HCT116 (cell line): ENCODE results near the gene SGPP2. TPM values are rescaled to one million over a fixed set of nuclear protein-coding genes. Genes with fewer than 3 reads are reported as not detected.

ENCODE experiments used
- ATAC-seq: fragments of 200-7000 bp; cut with Tn5 transposase; 2 replicates; pipeline ENCODE4 v1.9.1; 2020; ENCODE audit warnings: mild to moderate bottlenecking, moderate library complexity
- BruUV-seq: library from RNA; stranded (reverse); fragments of 400-500 nt; replicated peaks from 2 replicates; lab custom pipeline; 2021; lab: Mats Ljungman, UMichigan
- CTCF ChIA-PET: fragments of 300-600 bp; sonication (Branson Sonifier 250); formaldehyde crosslinking; loops from one replicate; lab custom pipeline; 2021; ENCODE audit warnings: antibody characterized with exemption; lab: Charles Lee
- POLR2A ChIA-PET: fragments of 300-600, 350-600 bp; sonication (Branson Sonifier 250); formaldehyde crosslinking; loops from one replicate; lab custom pipeline; 2021; ENCODE audit warnings: antibody characterized with exemption; lab: Charles Lee
- RAD21 ChIA-PET, 2 experiments: fragments of 300-600 bp; sonication (Branson Sonifier 250); formaldehyde crosslinking; loops; one replicate each; lab custom pipeline; 2023; ENCODE audit warnings: low total read pairs in 2 of 2; ENCODE audit not compliant: uncharacterized antibody in 2 of 2, unreplicated experiment in 2 of 2, low non-redundant PET in 1 of 2; lab: Charles Lee
- DNase-seq: peaks from one replicate; pipeline ENCODE4 v3.0.0-alpha.2; 2010; ENCODE audit warnings: low read depth, low spot score
- H2AFZ ChIP-seq: fragments of 200-600 bp; shearing (Covaris generic), sonication (generic); 2 replicates; pipeline ENCODE4 v1.6.1; 2017; ENCODE audit warnings: low read depth, mixed run types, mixed read lengths, antibody characterized with exemption, low read length; ENCODE audit not compliant: poor library complexity, severe bottlenecking
- H3K27ac ChIP-seq: 2 replicates; pipeline ENCODE4 v1.5.1; 2012; ENCODE audit warnings: low read depth, low read length
- H3K27me3 ChIP-seq: fragments of 200-600 bp; sonication (generic); 2 replicates; pipeline ENCODE4 v1.6.1; 2016; ENCODE audit warnings: mixed run types, low read length, mixed read lengths; ENCODE audit not compliant: insufficient read depth
- H3K36me3 ChIP-seq, 2 experiments: fragments of 200-500 bp in 1 of 2; fragments of 200-600 bp in 1 of 2; sonication (Bioruptor generic) in 1 of 2; sonication (generic) in 1 of 2; 2 replicates each; pipeline versions ENCODE4 v1.5.1 to v1.6.1; 2014 to 2016; ENCODE audit warnings: low read length in 2 of 2, inconsistent platforms in 1 of 2, mixed read lengths in 1 of 2, mixed run types in 1 of 2; ENCODE audit not compliant: insufficient read depth in 2 of 2, control insufficient read depth in 1 of 2
- H3K4me1 ChIP-seq, 2 experiments: fragments of 200-600 bp in 1 of 2; sonication (generic) in 1 of 2; 2 replicates each; pipeline versions ENCODE4 v1.5.1 to v1.6.1; 2012 to 2017; ENCODE audit warnings: low read length in 2 of 2, inconsistent platforms in 1 of 2, mild to moderate bottlenecking in 1 of 2, mixed read lengths in 1 of 2, mixed run types in 1 of 2, moderate library complexity in 1 of 2; ENCODE audit not compliant: insufficient read depth in 2 of 2, control insufficient read depth in 1 of 2
- H3K4me2 ChIP-seq: fragments of 200-600 bp; sonication (generic); 2 replicates; pipeline ENCODE4 v1.6.1; 2017; ENCODE audit warnings: mixed run types, low read length, mixed read lengths
- H3K4me3 ChIP-seq, 2 experiments: fragments of 200-600 bp in 1 of 2; sonication (generic) in 1 of 2; replicated peaks in 1 of 2; 2 replicates each; pipeline ENCODE4 v1.5.1; 2011 to 2016; ENCODE audit warnings: low read length in 2 of 2, control low read depth in 1 of 2, low read depth in 1 of 2, mild to moderate bottlenecking in 1 of 2, mixed read lengths in 1 of 2, mixed run types in 1 of 2
- H3K79me2 ChIP-seq: fragments of 200-600 bp; sonication (generic); 2 replicates; pipeline ENCODE4 v1.6.1; 2017; ENCODE audit warnings: mild to moderate bottlenecking, mixed run types, low read length, moderate library complexity, mixed read lengths; ENCODE audit not compliant: insufficient read depth
- H3K9ac ChIP-seq: fragments of 200-600 bp; sonication (generic); 2 replicates; pipeline ENCODE4 v1.6.1; 2016; ENCODE audit warnings: low read length, mixed read lengths
- H3K9me2 ChIP-seq: fragments of 200-600 bp; sonication (generic), shearing (Covaris generic); 2 replicates; pipeline ENCODE4 v1.6.1; 2017; ENCODE audit warnings: mixed run types, mild to moderate bottlenecking, moderate library complexity; ENCODE audit not compliant: insufficient read depth
- H3K9me3 ChIP-seq, 2 experiments: fragments of 200-500 bp in 1 of 2; fragments of 200-600 bp in 1 of 2; sonication (Bioruptor generic) in 1 of 2; sonication (generic) in 1 of 2; 2 replicates each; pipeline ENCODE4 v1.6.1; 2014 to 2017; ENCODE audit warnings: low read length in 2 of 2, mixed read lengths in 2 of 2, inconsistent platforms in 1 of 2, low read depth in 1 of 2, mild to moderate bottlenecking in 1 of 2, mixed run types in 1 of 2, moderate library complexity in 1 of 2; ENCODE audit not compliant: control insufficient read depth in 1 of 2, insufficient read depth in 1 of 2
- H4K20me1 ChIP-seq: fragments of 200-600 bp; sonication (generic), shearing (Covaris generic); 2 replicates; pipeline ENCODE4 v1.6.1; 2017; ENCODE audit warnings: mixed run types, mild to moderate bottlenecking, moderate library complexity; ENCODE audit not compliant: insufficient read depth
- CEBPB ChIP-seq: IDR thresholded peaks from 2 replicates; pipeline ENCODE4 v1.6.1; 2012; ENCODE audit warnings: low read depth
- ELF1 ChIP-seq: IDR thresholded peaks from 2 replicates; pipeline ENCODE4 v1.6.1; 2012; ENCODE audit warnings: low read depth, borderline replicate concordance
- EZH2 ChIP-seq: fragments of 200-600 bp; sonication (generic); IDR thresholded peaks from 2 replicates; pipeline ENCODE4 v1.6.1; 2017; ENCODE audit warnings: antibody characterized with exemption, mixed run types
- EZH2phosphoT487 ChIP-seq: fragments of 200-600 bp; IDR thresholded peaks from 2 replicates; pipeline ENCODE4 v1.6.1; 2018; ENCODE audit warnings: antibody characterized with exemption, borderline replicate concordance
- JUND ChIP-seq: IDR thresholded peaks from 2 replicates; pipeline ENCODE4 v1.6.1; 2012
- POLR2A ChIP-seq: IDR thresholded peaks from 2 replicates; pipeline ENCODE4 v1.7.0; 2011; ENCODE audit warnings: borderline replicate concordance; ENCODE audit not compliant: insufficient read depth, insufficient read length; ENCODE audit errors: extremely low read depth
- RAD21 ChIP-seq: IDR thresholded peaks from 2 replicates; pipeline ENCODE4 v1.6.1; 2012; ENCODE audit warnings: low read depth, mild to moderate bottlenecking
- REST ChIP-seq: IDR thresholded peaks from 2 replicates; pipeline ENCODE4 v1.6.1; 2012; ENCODE audit warnings: low read depth
- SIN3A ChIP-seq: IDR thresholded peaks from 2 replicates; pipeline ENCODE4 v1.6.1; 2012; ENCODE audit warnings: low read depth
- TCF7L2 ChIP-seq: IDR thresholded peaks from 2 replicates; pipeline ENCODE4 v1.7.0; 2011; ENCODE audit warnings: borderline replicate concordance, inconsistent platforms; ENCODE audit not compliant: insufficient read depth, insufficient read length; ENCODE audit errors: extremely low read depth
- YY1 ChIP-seq: IDR thresholded peaks from 2 replicates; pipeline ENCODE4 v1.6.1; 2011; ENCODE audit warnings: low read length, low read depth, moderate library complexity, mild to moderate bottlenecking; ENCODE audit not compliant: insufficient replicate concordance; ENCODE audit errors: extremely low read depth
- ZFX ChIP-seq: fragments of 450-650 bp; IDR thresholded peaks from 2 replicates; pipeline ENCODE4 v1.6.1; 2017
- ZNF274 ChIP-seq: fragments of 200-500 bp; sonication (Bioruptor generic); IDR thresholded peaks from 2 replicates; pipeline ENCODE4 v1.6.1; 2014; ENCODE audit warnings: mild to moderate bottlenecking, low read depth, low read length, inconsistent platforms
- intact Hi-C: fragments of 100-400 bp; cut with micrococcal nuclease; formaldehyde crosslinking; loops from 2 replicates; pipeline ENCODE4 v1.10.0; 2022
- total RNA-seq: library from RNA; stranded (reverse); gene quantifications from one replicate; pipeline ENCODE4 v1.2.1, GENCODE V29; 2021; ENCODE audit not compliant: unreplicated experiment
- TF ChIP-seq, protein P1 (sequence below): IDR thresholded peaks from 2 replicates; pipeline ENCODE4 v1.6.1; 2012

Gene SGPP2
- total RNA-seq, 1 experiment from 2014 or later: 1.6 TPM

- intact Hi-C loops: no loop called here
- no peak overlapping the region for H3K4me3 ChIP-seq
- no peak overlapping the region for H3K4me2 ChIP-seq
- no peaks in the 10 kb centered on the region for H3K9me2 ChIP-seq
- ChIA-PET CTCF (no interaction called here), RAD21 (no interaction called here), POLR2A (no interaction called here)
- ATAC-seq: no peak
- H4K20me1 ChIP-seq: no peaks in the 10 kb centered on the region
- H3K9me3 ChIP-seq: no peaks in the 10 kb centered on the region
- no peaks in the 10 kb centered on the region for H3K4me1 ChIP-seq
- H3K27ac ChIP-seq: no peak overlapping the region
- H3K36me3 ChIP-seq: no peaks in the 10 kb centered on the region
- no peak for TF ChIP-seq RAD21
- no peak for TF ChIP-seq ZFX
- no peak for TF ChIP-seq REST
- no peak overlapping the region for H3K9ac ChIP-seq
- no TSS peak for BruUV-seq
- no peaks in the 10 kb centered on the region for H3K79me2 ChIP-seq
- DNase-seq: no peak
- peaks cover 8% of the 10 kb centered on the region; the same call in 1 of the 2 replicates for H3K27me3 ChIP-seq
- H2AFZ ChIP-seq: no peak overlapping the region
Measured at GRCh38 chr2:222504191-222504590, 79.8 kb downstream of the SGPP2 start.

DNA sequence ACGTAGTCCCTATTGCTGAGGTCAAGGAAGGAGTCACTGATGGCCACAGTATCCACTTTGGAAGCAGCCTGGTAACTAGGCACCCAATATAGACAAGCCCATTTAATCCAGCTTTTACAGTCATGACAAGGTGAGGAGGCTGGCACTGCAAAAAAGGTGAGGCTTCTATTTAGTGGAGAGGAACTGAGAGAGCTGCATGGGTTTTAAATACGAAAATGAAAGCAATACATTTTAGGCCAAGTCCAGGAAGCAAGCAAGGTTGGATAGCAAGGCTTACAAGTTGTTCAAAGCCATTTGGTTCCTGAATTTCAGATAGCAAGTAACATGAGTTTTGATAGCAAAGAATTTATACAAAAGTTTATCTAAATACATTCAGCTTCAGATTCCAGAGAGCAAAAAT lies 80.4 kb downstream of the SGPP2 start:
- no peak overlapping the region for H3K9ac ChIP-seq
- BruUV-seq: no TSS peak
- H3K4me3 ChIP-seq: no peak overlapping the region
- no peaks in the 10 kb centered on the region for H3K4me1 ChIP-seq
- no peak overlapping the region for H3K27ac ChIP-seq
- no peaks in the 10 kb centered on the region for H4K20me1 ChIP-seq
- no peaks in the 10 kb centered on the region for H3K36me3 ChIP-seq
- no peaks in the 10 kb centered on the region for H3K9me2 ChIP-seq
- DNase-seq (no peak), ATAC-seq (no peak)
- CTCF ChIA-PET: no interaction called here
- POLR2A ChIA-PET: no interaction called here
- RAD21 ChIA-PET: no interaction called here
- no peak overlapping the region for H2AFZ ChIP-seq
- H3K79me2 ChIP-seq: no peaks in the 10 kb centered on the region
- no peak overlapping the region for H3K4me2 ChIP-seq
- H3K9me3 ChIP-seq: no peaks in the 10 kb centered on the region
- peaks cover 9% of the 10 kb centered on the region for H3K27me3 ChIP-seq
- intact Hi-C loops: no loop called here
- TF ChIP-seq CEBPB: no peak
- no peak for TF ChIP-seq EZH2phosphoT487
- TF ChIP-seq EZH2: no peak
- no peak for TF ChIP-seq RAD21
- TF ChIP-seq ZNF274: no peak
- no peak for TF ChIP-seq JUND
- TF ChIP-seq TCF7L2: no peak
- TF ChIP-seq, protein P1, sequence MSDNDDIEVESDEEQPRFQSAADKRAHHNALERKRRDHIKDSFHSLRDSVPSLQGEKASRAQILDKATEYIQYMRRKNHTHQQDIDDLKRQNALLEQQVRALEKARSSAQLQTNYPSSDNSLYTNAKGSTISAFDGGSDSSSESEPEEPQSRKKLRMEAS: no peak
- TF ChIP-seq REST: no peak
- TF ChIP-seq YY1: no peak
- TF ChIP-seq SIN3A: no peak
- TF ChIP-seq POLR2A: no peak
- TF ChIP-seq ELF1: no peak
